KMS-11 (cell line): ENCODE results near the gene TIMM22.
"Not testable (repeated sequence)": the region's sequence is repeated elsewhere in the genome, so short reads cannot be mapped to it uniquely, and the experiment has no call there.

Experiments
- H2AFZ ChIP-seq: fragments of 200-600 bp; sonication (generic); 2 replicates; pipeline ENCODE4 v1.6.1; 2016; ENCODE audit warnings: antibody characterized with exemption, mixed run types, low read depth
- H3K27ac ChIP-seq: fragments of 200-600 bp; sonication (generic); 2 replicates; pipeline ENCODE4 v1.6.1; 2016; ENCODE audit warnings: mild to moderate bottlenecking, mixed run types
- H3K27me3 ChIP-seq: fragments of 200-600 bp; sonication (generic); 2 replicates; pipeline ENCODE4 v1.6.1; 2017; ENCODE audit warnings: mild to moderate bottlenecking, low read depth, mixed run types, moderate library complexity; ENCODE audit not compliant: insufficient read depth
- H3K36me3 ChIP-seq: fragments of 200-600 bp; sonication (generic); 2 replicates; pipeline ENCODE4 v1.6.1; 2017; ENCODE audit warnings: mild to moderate bottlenecking, mixed run types; ENCODE audit not compliant: insufficient read depth
- H3K4me1 ChIP-seq: fragments of 200-600 bp; sonication (generic); 2 replicates; pipeline ENCODE4 v1.6.1; 2016; ENCODE audit warnings: mild to moderate bottlenecking, low read depth, mixed run types; ENCODE audit not compliant: poor library complexity, severe bottlenecking
- H3K4me2 ChIP-seq: fragments of 200-600 bp; sonication (generic); 2 replicates; pipeline ENCODE4 v1.7.0; 2016; ENCODE audit warnings: mild to moderate bottlenecking, mixed run types
- H3K4me3 ChIP-seq: fragments of 200-600 bp; sonication (generic); IDR thresholded peaks from 2 replicates; pipeline ENCODE4 v1.6.1; 2017; ENCODE audit warnings: low read depth, low read length, mixed read lengths; ENCODE audit not compliant: insufficient read depth
- H3K79me2 ChIP-seq: fragments of 200-600 bp; sonication (generic); 2 replicates; pipeline ENCODE4 v1.6.1; 2016; ENCODE audit warnings: low read depth, mixed run types; ENCODE audit not compliant: insufficient read depth
- H3K9ac ChIP-seq: fragments of 200-600 bp; sonication (generic); 2 replicates; pipeline ENCODE4 v1.6.1; 2016; ENCODE audit warnings: mild to moderate bottlenecking, mixed run types
- H4K20me1 ChIP-seq: fragments of 200-600 bp; sonication (generic); 2 replicates; pipeline ENCODE4 v1.6.1; 2016; ENCODE audit warnings: mild to moderate bottlenecking, mixed run types; ENCODE audit not compliant: insufficient read depth
- TF ChIP-seq, protein P1 (sequence below): fragments of 200-600 bp; sonication (generic); conservative IDR thresholded peaks from 2 replicates; pipeline ENCODE4 v1.6.1; 2017; ENCODE audit warnings: low read depth, mild to moderate bottlenecking, antibody characterized with exemption, low read length, moderate library complexity, mixed read lengths

Gene TIMM22

DNA sequence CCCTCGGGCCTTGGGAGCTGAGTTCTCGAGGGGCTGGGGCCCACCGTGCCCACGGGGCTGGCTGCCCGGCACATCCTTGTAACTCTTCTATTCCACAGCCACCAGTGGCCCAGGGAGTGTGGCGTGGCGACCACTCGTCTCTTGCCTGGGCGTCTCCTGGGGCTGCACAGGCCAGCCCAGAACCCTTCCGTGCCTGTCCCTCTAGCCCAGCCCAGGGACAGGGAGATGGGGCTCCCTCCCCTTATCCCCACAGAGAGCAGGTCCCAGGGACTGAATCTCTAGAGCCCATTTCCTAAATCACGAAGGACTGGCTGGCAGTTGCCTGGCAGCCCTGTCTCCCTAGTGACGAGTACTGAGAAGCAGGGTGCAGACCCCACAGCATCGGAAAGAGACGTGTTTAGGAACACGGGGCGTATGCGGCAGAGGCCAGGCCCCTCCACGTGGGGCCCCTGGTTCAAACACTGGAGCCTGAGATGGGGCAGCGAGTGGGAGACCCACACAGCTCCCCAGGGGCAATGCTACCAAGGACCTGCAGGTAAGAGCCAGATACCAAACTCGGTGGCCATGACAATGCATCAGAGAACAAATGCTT is 51.0 kb downstream of the TIMM22 start:
- Histone ChIP-seq H2AFZ (no peak overlapping the region), H4K20me1 (no peaks in the 10 kb centered on the region), H3K4me2 (no peak overlapping the region), H3K9ac (no peak overlapping the region), H3K27ac (no peak overlapping the region), H3K79me2 (no peaks in the 10 kb centered on the region), H3K4me1 (no peaks in the 10 kb centered on the region), H3K27me3 (no peaks in the 10 kb centered on the region), H3K4me3 (no peak overlapping the region), H3K36me3 (no peaks in the 10 kb centered on the region)
- TF ChIP-seq, protein P1, sequence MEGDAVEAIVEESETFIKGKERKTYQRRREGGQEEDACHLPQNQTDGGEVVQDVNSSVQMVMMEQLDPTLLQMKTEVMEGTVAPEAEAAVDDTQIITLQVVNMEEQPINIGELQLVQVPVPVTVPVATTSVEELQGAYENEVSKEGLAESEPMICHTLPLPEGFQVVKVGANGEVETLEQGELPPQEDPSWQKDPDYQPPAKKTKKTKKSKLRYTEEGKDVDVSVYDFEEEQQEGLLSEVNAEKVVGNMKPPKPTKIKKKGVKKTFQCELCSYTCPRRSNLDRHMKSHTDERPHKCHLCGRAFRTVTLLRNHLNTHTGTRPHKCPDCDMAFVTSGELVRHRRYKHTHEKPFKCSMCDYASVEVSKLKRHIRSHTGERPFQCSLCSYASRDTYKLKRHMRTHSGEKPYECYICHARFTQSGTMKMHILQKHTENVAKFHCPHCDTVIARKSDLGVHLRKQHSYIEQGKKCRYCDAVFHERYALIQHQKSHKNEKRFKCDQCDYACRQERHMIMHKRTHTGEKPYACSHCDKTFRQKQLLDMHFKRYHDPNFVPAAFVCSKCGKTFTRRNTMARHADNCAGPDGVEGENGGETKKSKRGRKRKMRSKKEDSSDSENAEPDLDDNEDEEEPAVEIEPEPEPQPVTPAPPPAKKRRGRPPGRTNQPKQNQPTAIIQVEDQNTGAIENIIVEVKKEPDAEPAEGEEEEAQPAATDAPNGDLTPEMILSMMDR, result no peak

DNA sequence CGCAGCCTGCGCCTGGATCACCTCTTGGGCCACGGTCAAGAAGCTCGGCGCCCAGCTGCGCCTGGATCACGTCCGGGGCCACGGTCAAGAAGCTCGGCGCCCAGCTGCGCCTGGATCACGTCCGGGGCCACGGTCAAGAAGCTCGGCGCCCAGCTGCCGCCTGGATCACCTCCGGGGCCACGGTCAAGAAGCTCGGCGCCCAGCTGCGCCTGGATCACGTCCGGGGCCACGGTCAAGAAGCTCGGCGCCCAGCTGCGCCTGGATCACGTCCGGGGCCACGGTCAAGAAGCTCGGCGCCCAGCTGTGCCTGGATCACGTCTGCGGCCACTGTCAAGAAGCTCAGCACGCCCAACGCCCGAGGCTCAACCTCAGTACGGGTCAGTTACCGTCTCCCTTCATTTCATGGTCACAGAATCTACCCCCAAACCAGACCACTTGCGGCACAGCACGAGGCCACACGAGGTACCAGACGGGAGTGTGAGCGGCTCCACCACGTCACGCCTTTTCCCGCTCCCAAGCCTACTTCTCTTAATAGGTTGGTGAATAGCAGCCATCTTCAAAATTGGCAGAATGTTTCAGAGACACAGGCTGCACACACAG is 51.7 kb downstream of the TIMM22 start:
- H3K27me3 ChIP-seq, H3K4me2 ChIP-seq, H3K27ac ChIP-seq, H2AFZ ChIP-seq, H3K4me3 ChIP-seq, H3K79me2 ChIP-seq, H3K4me1 ChIP-seq, H3K9ac ChIP-seq, H4K20me1 ChIP-seq, H3K36me3 ChIP-seq: not testable (repeated sequence)

GRCh38 chr17:1049446-1050225 is 52.7 kb downstream of the TIMM22 start:
- H3K4me2 ChIP-seq, result no peak overlapping the region
- TF ChIP-seq, protein P1, result no peak
- H3K79me2 ChIP-seq, result no peaks in the 10 kb centered on the region
- H3K4me3 ChIP-seq, result no peak overlapping the region
- H3K27me3 ChIP-seq, result no peaks in the 10 kb centered on the region
- no peaks in the 10 kb centered on the region for H3K36me3 ChIP-seq
- no peak overlapping the region for H2AFZ ChIP-seq
- H3K9ac ChIP-seq, result no peak overlapping the region
- no peaks in the 10 kb centered on the region for H3K4me1 ChIP-seq
- H3K27ac ChIP-seq, result no peak overlapping the region
- no peaks in the 10 kb centered on the region for H4K20me1 ChIP-seq

DNA sequence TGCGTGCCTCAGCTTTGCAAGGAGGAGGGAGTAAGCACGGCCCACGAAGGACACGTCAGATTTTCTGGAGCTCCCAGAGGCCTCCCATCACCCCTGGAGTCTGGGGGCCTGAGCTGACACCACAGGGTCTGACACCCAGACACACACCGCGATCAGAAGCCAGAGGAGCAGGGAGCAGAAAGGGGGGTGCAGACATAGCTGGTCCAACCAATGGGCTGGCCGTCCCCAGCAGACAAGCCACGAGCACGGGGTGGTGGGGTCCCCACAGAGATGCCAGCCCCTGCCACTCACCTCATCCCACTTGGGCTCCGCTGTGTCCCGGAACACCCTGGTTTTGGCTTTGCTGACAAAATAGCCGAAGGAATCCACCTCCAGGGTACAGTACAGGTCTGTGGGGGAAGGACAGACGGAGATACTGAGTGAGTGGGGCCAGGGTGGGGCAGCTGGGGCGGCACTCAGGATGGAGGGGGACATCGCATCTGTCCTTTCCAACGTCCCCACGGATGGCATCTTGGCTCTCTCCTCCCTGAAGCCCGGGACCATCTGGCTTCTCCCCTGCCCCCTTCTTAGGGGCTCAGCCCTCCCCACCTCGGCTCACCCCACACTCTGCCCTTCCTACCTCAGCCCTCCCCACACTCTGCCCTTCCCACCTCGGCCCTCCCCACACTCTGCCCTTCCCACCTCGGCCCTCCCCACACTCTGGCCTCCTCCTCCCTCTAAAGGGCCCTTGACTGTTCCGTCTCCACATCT is 53.5 kb downstream of the TIMM22 start:
- TF ChIP-seq, protein P1, result no peak
- H3K4me2 ChIP-seq, result no peak overlapping the region
- H3K4me1 ChIP-seq, result no peaks in the 10 kb centered on the region
- H3K27ac ChIP-seq, result no peak overlapping the region
- H3K4me3 ChIP-seq, result no peak overlapping the region
- no peak overlapping the region for H2AFZ ChIP-seq
- H3K27me3 ChIP-seq, result no peaks in the 10 kb centered on the region
- no peak overlapping the region for H3K9ac ChIP-seq
- H4K20me1 ChIP-seq, result no peaks in the 10 kb centered on the region
- no peaks in the 10 kb centered on the region for H3K79me2 ChIP-seq
- H3K36me3 ChIP-seq, result no peaks in the 10 kb centered on the region
